Gastrocnemius medialis (tissue), 4 donors: Measurements from ENCODE around the gene EPHB2. TPM values are rescaled to one million over a fixed set of nuclear protein-coding genes. Genes with fewer than 3 reads are reported as not detected.

Source experiments
- ATAC-seq, 2 donors: fragments of 150-250 bp; one replicate each; pipeline ENCODE4 v1.9.1; 2016
- DNase-seq, 2 donors: peaks; one replicate each; pipeline ENCODE4 v3.0.0-alpha.2; 2019
- H3K27ac ChIP-seq, 4 donors: fragments of 200-600 bp; sonication (generic); 1 replicate in 1 of 4; 2 replicates in 3 of 4; pipeline ENCODE4 v1.5.1; 2016 to 2018; ENCODE audit warnings: mild to moderate bottlenecking in 2 of 4, moderate library complexity in 1 of 4
- H3K27me3 ChIP-seq, 3 donors: fragments of 200-600 bp; sonication (generic) in 2 of 3; 1 replicate in 1 of 3; 2 replicates in 2 of 3; pipeline versions ENCODE4 v1.5.1 to v1.6.0; 2016 to 2019; ENCODE audit warnings: mild to moderate bottlenecking in 1 of 3, moderate library complexity in 1 of 3
- H3K36me3 ChIP-seq, 2 donors: fragments of 200-600 bp; sonication (generic) in 1 of 2; one replicate each; pipeline ENCODE4 v1.5.1; 2017 to 2018
- H3K4me1 ChIP-seq, 2 donors: fragments of 200-600 bp; sonication (generic) in 1 of 2; one replicate each; pipeline ENCODE4 v1.5.1; 2016 to 2017; ENCODE audit warnings: mild to moderate bottlenecking in 2 of 2
- H3K4me3 ChIP-seq, 4 donors: fragments of 200-600 bp; sonication (generic) in 3 of 4; 1 replicate in 1 of 4; 2 replicates in 3 of 4; pipeline ENCODE4 v1.5.1; 2016 to 2019; ENCODE audit warnings: mild to moderate bottlenecking in 2 of 4
- H3K9me3 ChIP-seq, 3 donors: fragments of 200-600 bp; sonication (generic) in 2 of 3; 1 replicate in 1 of 3; 2 replicates in 2 of 3; pipeline ENCODE4 v1.5.1; 2016 to 2019
- CTCF ChIP-seq, 5 experiments: fragments of 450-650 bp in 3 of 5; fragments of 200-600 bp in 2 of 5; sonication (generic) in 2 of 5; IDR thresholded peaks in 4 of 5; conservative IDR thresholded peaks in 1 of 5; 1 replicate in 4 of 5; 2 replicates in 1 of 5; pipeline ENCODE4 v1.5.1; 2016 to 2019; ENCODE audit warnings: antibody characterized with exemption in 5 of 5, mild to moderate bottlenecking in 3 of 5, moderate library complexity in 3 of 5
- POLR2A ChIP-seq, 2 donors: fragments of 450-650 bp; IDR thresholded peaks; one replicate each; pipeline ENCODE4 v1.6.1; 2017; ENCODE audit warnings: antibody characterized with exemption in 2 of 2, mild to moderate bottlenecking in 2 of 2, moderate library complexity in 2 of 2
- in situ Hi-C, 4 donors: fragments of 200-750 bp; cut with MboI; loops; one replicate each; pipeline versions ENCODE4 v1.15.0 to v1.8.0; 2017; ENCODE audit warnings: low sequenced_read_pairs in 4 of 4
- intact Hi-C: fragments of 100-400 bp; cut with DNase I; formaldehyde crosslinking; loops from one replicate; pipeline ENCODE4 v1.15.1; 2023; ENCODE audit warnings: low total_unique reads
- total RNA-seq, 4 donors: library from RNA; depleted of rRNA; stranded (reverse); fragments of >200 nt; gene quantifications; one replicate each; pipeline versions ENCODE4 v1.1.0 to v1.2.3, GENCODE V29; 2016

EPHB2 gene
- total RNA-seq, 4 donors from 2014 or later = 0.07 to 0.58 (median 0.24) TPM; not detected in 1

DNA sequence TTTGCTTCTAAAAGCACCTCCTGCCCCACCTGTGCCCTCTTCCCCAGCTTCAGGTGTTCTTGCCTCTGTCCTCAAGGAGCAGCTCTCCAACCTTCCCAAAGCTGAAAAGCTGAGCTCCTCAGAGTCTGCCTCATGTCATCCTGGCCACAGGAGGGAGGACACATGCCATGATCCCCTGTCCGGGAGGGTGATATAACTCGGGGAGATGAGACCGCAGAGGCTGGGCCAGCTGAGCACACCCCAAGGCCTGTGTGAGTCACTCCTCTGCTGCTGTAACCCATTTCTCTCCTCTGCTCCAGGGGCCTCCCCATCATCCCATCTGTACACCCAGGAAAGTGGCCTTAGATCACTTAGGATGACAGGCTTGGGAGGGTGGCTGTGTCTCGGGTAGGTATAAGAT is 49.8 kb downstream of the EPHB2 start:
- no peaks in the 10 kb centered on the region for H3K4me1 ChIP-seq
- no peak for TF ChIP-seq POLR2A (IDR thresholded peaks at IDR 0.05)
- TF ChIP-seq CTCF (IDR thresholded peaks at IDR 0.05 in 4 of 5, conservative IDR thresholded peaks at IDR 0.05 in 1 of 5) = no peak
- no peak for DNase-seq
- intact Hi-C loops (no loop called here), in situ Hi-C loops (no loop called here)
- ATAC-seq = no peak
- no peaks in the 10 kb centered on the region for H3K9me3 ChIP-seq
- no peak overlapping the region for H3K4me3 ChIP-seq
- no peaks in the 10 kb centered on the region for H3K27me3 ChIP-seq
- H3K36me3 ChIP-seq = no peaks in the 10 kb centered on the region
- H3K27ac ChIP-seq = no peak overlapping the region

DNA sequence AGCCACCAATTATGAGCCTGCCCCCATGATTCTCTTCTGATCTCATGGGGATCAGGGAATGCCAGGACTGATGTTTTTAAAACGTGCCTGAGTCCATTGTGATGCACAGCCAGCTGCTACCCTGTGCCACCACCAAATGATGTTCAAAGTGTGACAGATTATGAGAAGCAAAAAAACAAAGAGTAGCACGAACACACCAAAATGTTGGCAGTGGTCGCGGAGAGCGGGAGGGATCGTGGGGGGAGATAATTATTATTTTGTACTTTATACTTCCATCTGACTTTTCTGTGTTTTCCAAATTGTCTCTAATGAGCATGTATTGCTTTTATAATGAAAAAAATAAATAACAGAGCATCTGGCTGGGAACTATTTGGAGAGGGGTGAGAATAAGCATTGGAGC is 50.5 kb downstream of the EPHB2 start:
- no peaks in the 10 kb centered on the region for H3K27me3 ChIP-seq
- in situ Hi-C loops (no loop called here), intact Hi-C loops (no loop called here)
- no peak overlapping the region for H3K4me3 ChIP-seq
- no peak for TF ChIP-seq CTCF (IDR thresholded peaks at IDR 0.05 in 4 of 5, conservative IDR thresholded peaks at IDR 0.05 in 1 of 5)
- no peak for TF ChIP-seq POLR2A (IDR thresholded peaks at IDR 0.05)
- H3K4me1 ChIP-seq = no peaks in the 10 kb centered on the region
- H3K36me3 ChIP-seq = no peaks in the 10 kb centered on the region
- H3K27ac ChIP-seq = no peak overlapping the region
- ATAC-seq (no peak), DNase-seq (no peak)
- no peaks in the 10 kb centered on the region for H3K9me3 ChIP-seq

- no peak overlapping the region for H3K27ac ChIP-seq
- H3K4me1 ChIP-seq = no peaks in the 10 kb centered on the region
- no peak for TF ChIP-seq CTCF (IDR thresholded peaks at IDR 0.05 in 4 of 5, conservative IDR thresholded peaks at IDR 0.05 in 1 of 5)
- no peak for TF ChIP-seq POLR2A (IDR thresholded peaks at IDR 0.05)
- H3K4me3 ChIP-seq = no peak overlapping the region
- DNase-seq = no peak
- in situ Hi-C loops (no loop called here), intact Hi-C loops (no loop called here)
- H3K9me3 ChIP-seq = no peaks in the 10 kb centered on the region
- no peaks in the 10 kb centered on the region for H3K36me3 ChIP-seq
- H3K27me3 ChIP-seq = no peaks in the 10 kb centered on the region
- no peak for ATAC-seq
Observed at GRCh38 chr1:22761821-22762220, 51.2 kb downstream of the EPHB2 start.

GRCh38 chr1:22763487-22764200 is 53.0 kb downstream of the EPHB2 start:
- Histone ChIP-seq H3K27ac (no peak overlapping the region), H3K4me3 (no peak overlapping the region), H3K4me1 (no peaks in the 10 kb centered on the region), H3K9me3 (no peaks in the 10 kb centered on the region), H3K27me3 (no peaks in the 10 kb centered on the region), H3K36me3 (no peaks in the 10 kb centered on the region)
- in situ Hi-C loops = no loop called here
- intact Hi-C loops = no loop called here
- TF ChIP-seq POLR2A (IDR thresholded peaks at IDR 0.05) = no peak
- no peak for TF ChIP-seq CTCF (IDR thresholded peaks at IDR 0.05 in 4 of 5, conservative IDR thresholded peaks at IDR 0.05 in 1 of 5)
- DNase-seq (no peak), ATAC-seq (no peak)

DNA sequence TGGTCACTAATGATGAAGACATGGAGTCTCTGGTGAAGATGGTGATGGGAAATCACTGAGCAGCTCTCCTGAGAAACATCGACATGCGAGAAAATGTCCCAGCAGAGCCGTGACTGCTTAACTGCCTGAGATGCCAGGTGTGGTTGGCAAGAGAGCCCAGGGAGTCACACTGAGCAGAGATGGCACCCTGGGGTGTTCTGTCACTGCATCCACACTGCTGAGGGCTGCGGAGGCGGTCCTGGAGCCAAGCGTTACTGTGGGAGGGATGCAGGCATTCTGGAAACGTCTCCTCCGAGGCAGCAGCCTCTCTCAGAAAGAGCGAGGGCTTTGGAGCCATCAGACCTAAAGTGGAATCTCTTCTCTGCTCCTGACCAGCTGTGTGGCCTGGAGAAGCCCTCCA is 57.2 kb downstream of the EPHB2 start:
- intact Hi-C loops (no loop called here), in situ Hi-C loops (no loop called here)
- TF ChIP-seq CTCF (IDR thresholded peaks at IDR 0.05 in 4 of 5, conservative IDR thresholded peaks at IDR 0.05 in 1 of 5) = no peak
- no peak for TF ChIP-seq POLR2A (IDR thresholded peaks at IDR 0.05)
- Histone ChIP-seq H3K27me3 (no peaks in the 10 kb centered on the region), H3K36me3 (no peaks in the 10 kb centered on the region), H3K27ac (no peak overlapping the region), H3K9me3 (no peaks in the 10 kb centered on the region), H3K4me3 (no peak overlapping the region), H3K4me1 (peaks cover 6 to 14% of the 10 kb centered on the region in 2 donors)
- no peak for ATAC-seq
- DNase-seq = no peak
